Adrenal gland (tissue), 5 donors: ENCODE data around the gene SCN2A.

Source experiments
- POLR2A ChIP-seq, 2 donors: fragments of 450-650 bp; IDR thresholded peaks; one replicate each; pipeline ENCODE4 v1.6.1; 2017; ENCODE audit warnings: antibody characterized with exemption in 2 of 2, mild to moderate bottlenecking in 2 of 2, moderate library complexity in 1 of 2
- TF ChIP-seq, protein P1 (sequence below), 6 experiments: fragments of 450-650 bp in 4 of 6; fragments of 200-600 bp in 2 of 6; sonication (generic) in 1 of 6; IDR thresholded peaks; 1 replicate in 5 of 6; 2 replicates in 1 of 6; pipeline versions ENCODE4 v1.5.1 to v1.8.0; 2016 to 2021; ENCODE audit warnings: antibody characterized with exemption in 6 of 6, mild to moderate bottlenecking in 2 of 6, moderate library complexity in 1 of 6
- donor health status: DM: no; HTN: no; CAD: no.

DNA sequence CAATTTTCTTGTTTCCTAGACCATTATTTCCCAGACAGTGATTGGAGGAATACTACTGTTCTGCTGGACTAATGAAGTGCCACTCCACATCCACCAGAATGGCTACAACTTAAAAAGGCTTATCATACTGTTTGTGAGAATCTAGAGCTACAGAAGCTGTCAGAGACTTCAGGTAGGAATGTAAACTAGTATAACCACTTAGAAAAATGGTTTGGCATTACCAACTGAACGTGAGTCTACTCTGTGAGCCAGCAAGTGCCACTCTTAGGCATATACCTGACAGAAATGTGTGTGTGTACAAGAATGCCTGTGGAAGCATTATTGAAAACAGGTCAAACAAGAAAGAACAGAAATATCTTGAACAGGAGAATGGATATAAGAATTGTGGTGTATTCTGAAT lies 31.1 kb upstream of the SCN2A start:
- TF ChIP-seq, protein P1, sequence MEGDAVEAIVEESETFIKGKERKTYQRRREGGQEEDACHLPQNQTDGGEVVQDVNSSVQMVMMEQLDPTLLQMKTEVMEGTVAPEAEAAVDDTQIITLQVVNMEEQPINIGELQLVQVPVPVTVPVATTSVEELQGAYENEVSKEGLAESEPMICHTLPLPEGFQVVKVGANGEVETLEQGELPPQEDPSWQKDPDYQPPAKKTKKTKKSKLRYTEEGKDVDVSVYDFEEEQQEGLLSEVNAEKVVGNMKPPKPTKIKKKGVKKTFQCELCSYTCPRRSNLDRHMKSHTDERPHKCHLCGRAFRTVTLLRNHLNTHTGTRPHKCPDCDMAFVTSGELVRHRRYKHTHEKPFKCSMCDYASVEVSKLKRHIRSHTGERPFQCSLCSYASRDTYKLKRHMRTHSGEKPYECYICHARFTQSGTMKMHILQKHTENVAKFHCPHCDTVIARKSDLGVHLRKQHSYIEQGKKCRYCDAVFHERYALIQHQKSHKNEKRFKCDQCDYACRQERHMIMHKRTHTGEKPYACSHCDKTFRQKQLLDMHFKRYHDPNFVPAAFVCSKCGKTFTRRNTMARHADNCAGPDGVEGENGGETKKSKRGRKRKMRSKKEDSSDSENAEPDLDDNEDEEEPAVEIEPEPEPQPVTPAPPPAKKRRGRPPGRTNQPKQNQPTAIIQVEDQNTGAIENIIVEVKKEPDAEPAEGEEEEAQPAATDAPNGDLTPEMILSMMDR (IDR thresholded peaks at IDR 0.05) = no peak
- TF ChIP-seq POLR2A (IDR thresholded peaks at IDR 0.05) = no peak
